NAMALWA (cell line): ENCODE measurements around the gene DCTN3.

ENCODE experiments used
- DNase-seq: peaks from one replicate; pipeline ENCODE4 v3.0.0-alpha.2; 2015; ENCODE audit warnings: low spot score

The DCTN3 gene

DNA sequence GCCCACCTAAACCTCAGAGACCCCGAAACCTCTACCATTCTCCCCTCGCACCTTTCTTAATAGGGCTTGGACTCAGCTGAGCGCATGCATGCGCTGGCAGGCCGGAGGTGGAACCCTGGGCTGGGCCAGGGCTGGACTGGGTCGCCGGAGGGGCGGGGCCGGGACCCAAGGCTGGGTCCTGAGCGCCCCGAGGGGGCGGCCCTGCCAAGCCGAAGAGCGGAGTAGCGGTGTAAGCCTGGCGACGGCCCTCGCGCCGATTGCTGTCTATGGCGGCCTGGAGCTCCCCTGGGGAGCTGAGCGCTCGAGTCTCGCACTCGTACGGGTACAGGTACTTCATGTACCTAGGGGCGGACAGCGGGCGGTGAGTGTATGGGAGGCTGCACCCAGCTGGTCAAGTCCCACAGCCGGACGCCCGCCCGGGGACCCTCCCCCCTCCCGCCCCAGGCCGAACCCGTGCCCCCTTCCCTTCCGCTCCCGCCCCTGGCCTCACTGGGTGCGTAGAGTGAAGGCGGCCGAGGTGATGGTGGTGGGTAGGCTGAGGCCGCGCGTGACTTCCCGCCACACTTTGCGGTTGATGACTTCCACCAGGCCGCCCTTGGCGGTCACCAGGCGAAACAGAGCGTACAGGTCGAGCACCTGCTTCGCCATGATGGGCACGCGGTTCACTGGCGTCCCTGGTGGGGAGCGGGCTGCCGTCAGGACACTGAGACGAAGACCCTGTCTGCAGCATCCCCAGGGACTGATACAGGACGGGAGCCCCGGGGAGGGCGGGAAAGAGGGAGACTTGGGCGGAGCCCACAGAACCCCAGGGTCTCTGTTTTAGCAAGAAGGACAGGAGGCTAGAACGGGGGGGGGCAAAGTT, 3.3 kb upstream of the DCTN3 start:
- DNase-seq = no peak

DNA sequence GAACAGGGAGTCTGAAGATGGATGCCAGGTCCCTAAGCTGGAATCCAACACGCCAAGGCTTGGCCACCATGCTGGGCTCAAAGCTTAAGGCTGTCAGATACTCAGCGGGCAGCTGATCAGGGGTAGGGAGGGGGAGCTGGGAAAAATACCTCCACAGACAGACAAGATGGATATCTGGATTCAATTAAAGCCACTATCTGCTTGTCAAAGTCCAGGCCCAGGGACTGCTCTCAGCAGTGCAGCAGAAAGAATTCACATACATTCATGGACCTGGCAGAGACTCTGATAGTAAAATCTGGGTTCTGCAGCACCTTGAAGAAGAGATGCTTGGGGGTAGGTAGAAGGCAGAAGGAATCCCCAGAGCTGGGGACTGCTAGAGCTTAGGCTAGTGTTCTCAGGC, 5.2 kb downstream of the DCTN3 start:
- DNase-seq = no peak

DNA sequence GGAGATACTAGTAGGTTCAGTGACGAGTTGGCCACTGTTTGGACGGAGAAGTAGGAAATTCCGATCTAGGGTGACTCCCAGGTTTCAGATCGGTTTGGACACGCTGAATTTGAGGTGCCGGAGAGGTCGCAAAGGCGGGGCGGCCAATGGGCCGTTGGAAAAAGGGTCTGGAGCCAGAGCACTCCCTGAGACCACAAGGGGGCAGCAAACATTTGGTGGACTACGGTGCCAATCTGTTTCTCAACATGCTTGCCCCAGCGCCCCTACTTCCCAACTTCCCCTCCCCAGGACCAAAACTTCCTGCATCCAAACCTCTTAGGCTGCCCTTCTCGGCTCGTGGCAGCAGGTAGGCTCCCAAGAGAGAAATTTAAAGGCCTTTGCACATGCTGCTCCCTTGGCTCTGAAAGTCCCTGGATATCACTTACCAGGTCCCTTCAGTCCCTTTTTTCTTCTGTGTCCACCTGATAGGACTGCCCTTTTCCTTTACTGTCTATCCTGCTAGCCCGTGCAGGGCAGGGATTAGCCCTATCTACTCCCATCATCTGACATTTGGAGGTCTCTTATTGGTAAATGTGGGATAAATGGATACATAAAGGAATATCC, 7.4 kb downstream of the DCTN3 start:
- peak; percentile 89 for DNase-seq

DNA sequence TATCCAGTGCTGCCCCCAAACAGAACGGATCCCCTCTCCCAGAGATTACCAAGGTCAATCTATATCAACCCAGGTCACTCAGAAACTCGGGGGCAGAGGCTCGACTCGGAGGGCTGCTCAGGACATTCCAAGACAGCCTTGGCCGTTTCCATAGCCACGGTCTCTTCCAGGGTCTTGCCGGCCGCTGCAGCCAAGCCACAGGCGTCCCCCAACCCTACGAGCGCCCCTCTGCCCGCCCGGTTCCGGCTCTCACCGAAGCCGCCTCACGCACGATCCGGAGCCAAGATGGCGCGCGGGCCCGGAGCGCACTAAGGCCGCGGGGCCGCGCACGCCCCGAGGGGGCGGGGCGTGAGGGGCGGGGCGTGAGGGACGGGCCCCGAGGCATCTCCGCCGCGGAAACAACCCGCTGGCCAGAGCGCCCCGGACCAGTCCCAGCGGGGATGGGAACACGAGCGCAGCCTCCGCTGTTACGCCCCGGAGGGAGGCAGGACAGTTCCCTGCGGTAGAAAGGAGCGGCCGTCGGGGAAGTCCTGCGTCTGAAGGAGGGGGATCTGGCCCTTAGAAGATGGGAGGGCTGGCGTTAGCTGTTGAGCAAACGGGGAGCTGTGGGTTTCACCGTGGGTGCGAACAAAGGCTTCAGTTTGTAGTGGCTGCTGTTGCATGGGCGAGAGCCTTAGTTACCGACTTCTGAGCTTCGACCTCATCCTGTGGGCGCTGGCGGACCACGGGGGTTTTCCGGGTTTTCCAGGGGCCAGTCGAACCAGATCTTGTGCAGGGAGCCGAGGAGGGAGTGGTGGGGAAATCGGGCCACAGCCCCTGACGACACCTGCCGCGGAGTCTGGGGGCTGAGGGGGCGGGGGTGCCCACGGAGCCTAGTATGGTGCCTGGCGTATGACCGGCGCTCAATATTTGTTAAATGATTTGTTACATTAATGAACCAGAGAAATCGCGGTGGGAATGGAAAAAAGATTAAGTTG, 8.2 kb downstream of the DCTN3 start, which contains the start of gene RPP25L:
RPP25L (minus strand) TSS at position 287 of the 977 bp plus-strand sequence. CDS start 801 bp downstream, outside the sequence.
- peak; percentile 87 for DNase-seq

DNA sequence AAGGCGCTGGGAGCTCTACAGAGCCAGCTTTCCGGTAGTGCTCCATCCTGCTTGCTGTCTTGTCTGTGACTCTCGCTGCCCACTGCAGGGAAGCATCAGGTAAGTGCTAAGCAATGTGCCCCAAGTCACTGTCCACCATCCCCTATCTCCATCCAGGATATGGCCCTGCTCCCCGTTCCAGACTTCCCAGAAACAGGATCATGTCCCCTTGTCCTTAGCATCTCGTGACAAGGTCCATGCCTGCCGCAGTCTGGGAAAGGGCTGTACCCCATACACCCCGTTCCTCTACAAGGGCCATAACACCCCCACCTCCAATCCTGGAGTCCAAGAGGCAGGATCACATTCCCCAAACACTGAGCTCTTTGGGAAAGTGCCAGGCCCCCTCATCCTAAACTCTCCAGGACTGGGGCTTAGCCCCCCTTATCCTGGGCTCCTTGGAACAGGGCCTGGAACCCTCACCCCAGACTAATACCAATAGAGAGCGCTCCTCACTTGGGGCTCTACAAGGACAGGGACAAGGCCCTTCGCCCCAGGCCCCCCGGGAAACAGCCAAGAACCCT, 9.0 kb downstream of the DCTN3 start:
- DNase-seq = no peak

DNA sequence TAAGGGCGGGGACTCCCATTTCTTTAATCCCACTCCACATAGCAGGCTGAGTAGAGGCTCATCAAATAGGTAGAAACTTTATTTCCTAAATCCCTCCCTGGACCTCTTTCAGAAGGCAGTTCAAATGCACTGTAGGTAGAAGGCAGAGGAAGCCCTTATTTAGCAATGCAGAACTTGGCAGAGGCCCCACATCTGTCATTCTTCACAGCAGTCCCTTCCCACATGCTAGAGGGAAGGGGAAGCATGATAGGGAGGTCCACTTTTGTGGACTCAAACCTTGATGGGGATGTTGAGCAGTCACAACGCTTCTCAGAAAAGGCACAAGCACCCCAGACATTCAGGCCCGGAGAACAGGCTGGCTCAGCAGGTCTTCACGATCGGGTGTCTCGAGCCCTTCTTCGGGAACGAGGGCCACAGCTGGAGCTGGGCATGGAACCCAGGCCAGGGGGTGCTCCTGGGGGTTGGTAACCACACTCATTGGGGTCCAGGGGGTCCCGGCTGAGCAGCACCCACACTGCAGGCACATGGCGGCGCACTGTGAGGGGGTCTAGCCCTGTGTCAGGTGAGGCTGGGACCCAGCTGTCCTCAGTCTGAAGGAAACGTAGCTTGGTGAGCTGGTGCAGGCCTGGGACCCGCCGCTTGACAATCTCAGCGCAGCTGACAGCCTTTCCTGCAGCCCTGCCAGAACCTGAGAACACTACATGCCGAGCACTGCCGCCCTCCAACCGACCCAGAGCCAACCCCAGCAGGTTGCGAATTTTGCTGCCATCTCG, 9.7 kb downstream of the DCTN3 start:
- no peak for DNase-seq

DNA sequence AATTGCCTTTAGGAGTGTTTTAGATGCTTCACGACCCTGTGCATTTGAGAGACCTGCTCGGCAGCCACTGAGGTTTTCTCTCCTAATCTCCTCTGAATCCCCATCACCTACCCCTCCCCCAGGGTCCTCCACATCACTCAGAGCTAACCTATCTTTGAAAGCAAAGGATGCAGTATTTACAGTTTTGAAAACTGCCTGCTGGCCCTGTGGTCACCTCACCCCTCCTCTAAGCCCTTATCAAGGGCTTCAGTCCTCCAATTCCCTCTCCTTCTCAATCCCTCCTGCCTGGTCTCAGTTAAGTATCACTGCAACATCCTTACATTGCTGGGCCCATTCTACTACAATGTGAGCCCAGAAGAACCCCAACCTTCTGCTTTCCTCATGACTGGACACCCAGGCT, 13.0 kb downstream of the DCTN3 start:
- DNase-seq = no peak

DNA sequence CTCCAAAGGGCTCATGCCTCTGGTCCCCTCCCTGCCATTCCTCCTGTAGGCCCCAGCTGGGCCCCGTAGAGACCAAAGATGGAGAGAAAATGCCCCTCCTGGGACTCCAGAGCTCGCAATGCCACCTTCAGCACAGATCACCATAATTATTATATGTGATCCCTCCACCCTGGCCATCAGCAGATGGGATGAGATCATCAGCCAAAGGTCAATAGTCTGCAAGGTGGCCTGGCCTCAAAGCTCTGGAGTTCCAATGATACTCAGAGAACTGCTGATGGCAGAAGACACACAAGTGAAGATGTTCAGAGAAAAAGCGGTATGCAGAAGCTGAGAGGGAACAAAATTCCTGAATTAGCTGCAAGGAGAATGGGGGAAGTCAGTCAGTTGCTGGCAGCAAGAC, 13.4 kb downstream of the DCTN3 start:
- no peak for DNase-seq

DNA sequence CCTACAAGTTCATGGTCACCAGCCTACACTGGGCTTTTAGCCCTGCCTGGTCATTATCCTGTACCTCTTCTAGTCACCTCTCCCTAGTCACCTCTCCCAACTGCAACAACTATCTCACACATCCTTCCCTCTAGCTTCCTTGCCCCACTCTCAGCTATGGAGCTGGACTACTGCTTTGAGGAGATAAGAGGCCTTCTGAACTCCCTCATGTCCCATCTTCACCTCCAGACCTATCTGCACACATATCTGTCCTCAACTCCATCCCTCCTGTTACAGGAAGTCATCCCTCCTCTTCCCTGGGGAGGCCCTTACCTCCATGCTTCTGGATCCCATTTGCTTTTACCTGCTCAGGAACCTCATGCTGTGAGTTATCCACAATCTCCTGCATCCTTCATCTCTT, 14.1 kb downstream of the DCTN3 start:
- no peak for DNase-seq

DNA sequence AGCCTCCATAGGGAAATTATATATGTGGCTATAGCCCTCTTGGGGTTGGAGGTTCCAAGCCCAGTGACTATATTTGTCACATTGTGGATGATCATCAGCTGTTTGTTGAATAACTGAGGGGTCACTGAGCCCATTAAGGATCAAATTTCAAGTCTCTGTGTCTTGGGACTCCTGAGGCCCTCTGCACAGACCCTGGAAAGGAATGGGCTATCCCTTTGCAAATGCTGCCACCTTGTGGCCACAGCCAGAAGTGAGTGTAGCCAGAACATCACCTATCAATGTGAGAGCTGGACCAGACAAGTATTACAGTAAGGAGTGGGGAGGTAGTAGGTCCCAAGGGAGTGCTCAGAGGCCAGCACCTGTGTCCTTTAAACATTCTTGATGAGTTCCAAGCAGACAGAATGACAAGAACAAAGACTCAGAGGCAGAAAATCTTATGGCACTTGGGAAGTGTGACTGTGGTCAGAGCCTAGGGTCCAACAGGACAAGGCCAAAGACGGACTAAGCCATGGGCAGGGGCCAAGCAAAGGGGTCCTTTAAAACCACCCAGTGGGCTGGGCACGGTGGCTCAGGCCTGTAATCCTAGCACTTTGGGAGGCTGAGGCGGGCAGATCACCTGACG, 16.6 kb downstream of the DCTN3 start:
- DNase-seq = peak; percentile 89

DNA sequence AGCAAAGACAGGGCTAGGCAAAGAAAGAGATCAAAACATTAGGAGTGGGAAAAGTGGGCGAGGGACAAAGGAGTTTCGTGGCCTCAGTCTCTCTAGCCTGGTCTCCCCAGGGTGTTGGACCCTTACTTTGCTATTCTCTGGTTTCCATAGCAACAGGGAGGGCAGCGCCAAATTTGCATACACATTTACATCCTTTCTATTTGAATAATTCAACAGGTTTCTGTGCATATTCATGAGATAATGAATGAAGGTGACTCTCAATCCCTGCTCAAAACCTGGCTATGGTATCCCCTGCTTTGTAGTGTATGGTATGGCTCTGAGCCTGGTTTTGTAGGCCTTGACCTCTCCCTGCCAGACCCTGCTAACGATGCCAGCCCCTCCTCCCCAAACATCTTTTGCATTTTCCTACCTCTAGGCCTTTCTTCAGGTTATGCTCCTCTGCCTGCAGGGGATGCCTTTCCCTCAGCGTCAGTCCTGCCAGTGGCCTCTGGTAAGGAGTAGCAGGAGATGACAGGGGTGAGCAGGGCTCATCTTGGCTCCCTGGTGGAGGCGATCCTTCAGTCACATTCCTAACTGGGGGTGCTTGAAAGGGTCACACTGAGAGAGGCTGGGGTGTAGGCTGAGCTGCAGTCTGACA, 18.2 kb downstream of the DCTN3 start:
- DNase-seq = peak; percentile 41

DNA sequence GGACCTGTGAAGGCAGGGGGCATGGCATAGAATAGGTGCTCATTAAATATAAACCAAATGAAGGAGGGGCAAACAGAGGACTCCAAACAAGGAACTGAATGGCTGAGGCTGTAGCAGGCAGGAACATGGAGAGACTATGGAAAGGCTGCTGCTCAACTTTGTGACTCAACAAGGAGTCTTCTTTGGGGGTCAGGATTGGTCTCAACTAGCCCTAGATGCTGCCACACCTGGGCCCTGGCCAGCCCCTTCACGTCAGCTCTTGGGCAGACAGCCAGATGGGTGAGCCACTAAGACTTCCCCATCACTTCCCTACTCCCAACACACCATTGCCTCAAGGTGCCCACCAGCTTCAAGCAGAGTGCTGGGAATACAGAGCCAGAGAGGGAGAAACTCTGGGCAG, 19.4 kb downstream of the DCTN3 start:
- DNase-seq = no peak

DNA sequence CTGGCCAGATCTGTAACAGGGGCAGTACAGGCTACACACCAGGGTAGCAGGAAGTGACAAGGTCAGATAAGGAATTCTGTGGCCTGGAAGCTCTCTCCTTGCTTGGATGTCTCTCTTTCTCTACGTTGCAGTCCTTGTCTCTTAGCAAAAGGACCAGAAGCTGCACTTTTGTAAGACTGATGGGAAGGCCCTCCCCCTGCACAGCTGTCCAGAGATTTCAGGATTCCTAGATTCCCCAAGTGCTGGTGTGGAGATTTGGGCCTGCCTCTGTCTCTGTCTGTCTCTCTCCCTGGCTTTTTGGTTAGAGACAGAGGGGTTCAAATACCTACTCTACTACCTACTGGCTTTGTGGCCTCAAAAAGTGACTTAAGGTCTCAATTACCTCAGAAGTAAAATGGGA, 20.7 kb downstream of the DCTN3 start:
- no peak for DNase-seq

DNA sequence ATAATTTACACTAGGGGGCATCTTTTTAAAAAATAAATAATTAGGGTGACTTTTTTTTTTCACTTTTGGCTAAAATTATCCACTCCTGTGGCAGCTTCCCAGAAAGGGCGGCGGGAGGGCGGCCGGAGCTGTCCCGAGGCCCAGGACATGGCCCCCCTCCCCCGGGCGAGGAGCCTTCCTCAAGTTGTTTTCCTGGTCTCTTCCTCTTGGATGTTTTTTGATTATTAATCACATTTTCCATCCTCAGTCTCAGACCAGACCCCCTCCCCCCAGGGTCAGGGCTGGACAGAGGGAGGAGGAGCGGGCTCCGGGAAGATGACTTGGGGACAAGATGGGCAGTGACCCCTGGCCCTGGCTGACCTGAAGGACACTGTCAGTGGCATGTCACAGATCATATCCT, 26.1 kb downstream of the DCTN3 start:
- DNase-seq = no peak

DNA sequence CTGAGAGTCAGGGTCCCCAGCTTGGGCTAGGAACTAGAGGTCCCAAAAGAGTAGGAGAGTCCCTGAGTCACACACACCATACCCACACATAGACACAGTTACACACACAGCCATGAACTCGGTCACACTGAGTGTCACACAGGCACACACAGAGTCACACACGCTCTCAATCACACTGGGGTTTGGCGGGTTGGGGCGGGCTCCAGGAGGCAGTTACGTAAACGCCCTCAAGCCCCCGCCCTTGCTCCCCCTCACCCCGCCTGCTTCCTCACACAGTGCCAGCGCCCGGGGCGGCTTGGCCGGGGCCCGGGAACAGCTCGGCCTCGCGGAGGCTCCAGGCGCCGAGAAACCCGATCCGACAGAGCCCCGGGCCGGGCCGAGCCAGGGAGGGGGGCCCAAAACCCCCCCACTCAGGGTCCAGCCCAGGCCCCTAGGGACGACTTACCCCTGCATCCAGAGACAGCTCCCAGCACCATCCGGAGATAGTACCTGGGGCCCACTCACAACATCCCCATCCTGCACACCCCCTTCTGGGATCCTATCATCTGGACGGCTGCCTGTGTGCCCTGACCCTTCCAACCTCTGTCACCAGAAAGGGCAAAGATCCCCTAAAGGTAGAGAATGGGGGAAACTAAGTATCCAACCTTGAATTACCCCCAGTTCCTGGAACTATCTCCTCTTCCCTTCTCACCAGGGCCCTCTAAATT, 27.2 kb downstream of the DCTN3 start:
- DNase-seq = no peak

DNA sequence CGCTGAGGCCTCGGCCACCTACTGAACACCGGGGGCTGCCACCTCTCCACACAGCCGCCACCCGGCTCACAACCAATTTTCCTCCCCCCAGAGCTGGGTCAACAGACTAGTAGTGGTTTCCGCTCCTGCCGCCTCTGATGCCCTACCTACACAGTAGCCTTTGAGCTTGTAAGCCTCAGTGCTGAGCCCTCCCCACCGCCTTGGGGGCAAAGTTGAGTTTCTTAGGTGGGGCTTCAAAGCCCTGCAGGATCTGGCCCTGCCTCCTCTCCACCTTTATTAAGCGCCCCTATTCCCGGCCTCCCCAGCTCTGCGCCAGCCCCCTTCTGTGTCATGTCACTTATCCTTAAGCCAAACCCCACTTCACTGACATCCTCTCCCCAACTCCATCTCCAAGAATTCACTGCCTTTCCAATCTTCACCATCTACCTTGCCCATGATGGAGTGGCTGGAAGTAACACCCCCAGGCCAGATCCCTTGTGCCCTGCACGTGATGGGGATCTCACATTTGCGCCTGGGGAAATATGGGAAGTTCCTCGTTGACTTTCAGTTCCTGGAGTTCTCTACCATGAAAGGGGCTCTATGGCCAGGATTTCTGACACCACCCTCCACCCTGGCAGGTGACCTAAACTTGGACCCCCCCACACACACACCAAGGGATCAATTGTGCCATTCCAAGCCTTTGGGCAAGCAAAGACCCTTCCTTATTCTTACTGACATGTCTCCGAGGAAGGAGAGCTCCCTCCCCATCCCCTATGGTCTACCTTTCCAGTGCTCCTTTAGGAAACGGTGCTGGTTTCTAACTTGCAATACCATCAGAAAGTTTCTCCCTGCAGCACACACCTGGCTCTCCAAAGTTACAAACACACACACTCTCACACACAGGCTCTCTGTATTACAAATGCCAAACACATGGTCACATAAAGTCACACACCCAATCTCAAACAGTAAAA, 28.1 kb downstream of the DCTN3 start:
- DNase-seq = no peak

DNA sequence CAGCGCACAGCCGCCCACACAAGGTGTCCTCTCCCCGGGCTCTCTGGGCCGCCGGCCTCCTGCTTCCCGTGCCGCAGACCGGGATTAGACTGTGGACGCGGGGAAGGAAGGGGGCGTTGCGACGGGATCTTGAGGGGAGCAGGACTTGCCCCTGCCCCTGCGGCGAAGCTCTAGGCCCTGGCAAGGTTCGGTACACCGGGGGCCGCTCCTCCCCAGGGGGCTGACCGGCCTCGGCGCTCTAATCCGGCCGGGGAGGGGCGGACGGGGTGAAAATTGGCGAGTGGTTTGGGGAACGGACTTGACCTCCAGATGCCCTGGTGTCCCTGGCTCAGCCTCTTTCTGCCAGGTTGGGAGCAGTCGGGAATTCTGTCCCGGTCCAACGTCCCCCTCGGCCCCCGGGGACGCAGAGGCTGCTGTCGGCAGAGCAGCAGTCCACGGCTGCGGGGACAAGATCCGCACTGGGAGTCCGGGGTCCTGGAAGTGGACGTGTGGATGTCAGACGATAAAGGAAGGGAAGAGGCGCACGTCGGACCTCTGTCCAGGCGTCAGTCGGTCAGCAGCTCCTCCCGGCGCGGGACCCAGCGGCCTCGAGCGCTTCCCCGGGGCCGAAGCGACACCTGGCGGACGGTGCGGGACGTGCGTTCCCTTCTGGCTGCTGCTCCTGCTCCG, 28.9 kb downstream of the DCTN3 start:
- peak; percentile 71 for DNase-seq
